ENCODE results near the gene ADSS1. TPM values are rescaled to one million over a fixed set of nuclear protein-coding genes. Genes with fewer than 3 reads are reported as not detected.

Gene ADSS1
- total RNA-seq, 1 experiment from 2014 or later: 2.8 TPM

GRCh38 chr14:104794099-104794498 lies 70.1 kb downstream of the ADSS1 start:
- peak; percentile 72 for DNase-seq (ENCODE audit: low read depth)

- DNase-seq (ENCODE audit: low read depth): peak; percentile 41
These were observed 70.6 kb downstream of the ADSS1 start for GRCh38 chr14:104794631-104794992.

- no peak for DNase-seq (ENCODE audit: low read depth)
These were observed 71.2 kb downstream of the ADSS1 start, which contains the start of gene AKT1 for GRCh38 chr14:104794993-104795780. Gene AKT1, minus strand, starts transcription at chr14:104795748. Its CDS starts 3,105 bp downstream, at chr14:104792643.

GRCh38 chr14:104795781-104796686 lies 72.0 kb downstream of the ADSS1 start:
- peak; percentile 34 for DNase-seq (ENCODE audit: low read depth)

GRCh38 chr14:104796687-104797081 lies 72.7 kb downstream of the ADSS1 start:
- DNase-seq (ENCODE audit: low read depth): no peak

Other genes with a start within 250 kb of the ADSS1 start
- gene C14orf180, start 144.5 kb upstream of the ADSS1 start, total RNA-seq (2014; rRNA removed): not detected in 2 replicates
- gene TMEM179, start 119.5 kb upstream of the ADSS1 start, total RNA-seq (2014; rRNA removed): not detected in 2 replicates
- 78.1 and 87.8 TPM in 2 replicates for gene INF2, start 34.6 kb upstream of the ADSS1 start, total RNA-seq (2014; rRNA removed)
- gene SIVA1, start 28.9 kb downstream of the ADSS1 start, total RNA-seq (2014; rRNA removed): 317 and 467 TPM in 2 replicates
- 205 and 222 TPM in 2 replicates for gene AKT1, start 71.5 kb downstream of the ADSS1 start, total RNA-seq (2014; rRNA removed)
- 2.8 and 3.0 TPM in 2 replicates for gene ZBTB42, start 76.9 kb downstream of the ADSS1 start, total RNA-seq (2014; rRNA removed)
- 30.3 and 32.7 TPM in 2 replicates for gene CEP170B, start 141.0 kb downstream of the ADSS1 start, total RNA-seq (2014; rRNA removed)
- not detected in 2 replicates for gene PLD4, start 200.7 kb downstream of the ADSS1 start, total RNA-seq (2014; rRNA removed)